ENCODE measurements around the gene CADM1.

DNA sequence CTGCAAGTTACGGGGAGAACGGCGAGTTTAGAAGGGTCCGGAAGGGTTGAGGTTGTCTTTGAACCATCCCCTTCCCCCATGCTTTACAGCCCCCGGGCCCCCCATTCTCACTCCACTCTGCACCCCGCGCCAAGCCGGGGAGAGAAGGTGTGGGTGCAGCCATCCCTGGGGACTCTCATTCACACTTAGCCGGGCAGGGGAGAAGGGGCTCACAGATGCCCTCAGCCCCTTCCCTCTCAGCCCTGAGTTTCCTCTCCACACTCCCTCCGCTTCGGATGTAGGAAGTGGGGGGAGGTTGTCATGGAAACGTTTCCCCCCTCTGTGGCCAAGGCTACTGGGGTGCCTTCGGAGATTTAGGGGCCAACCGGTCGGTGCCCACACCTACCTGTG lies 334 bp downstream of the CADM1 start:
- TF ChIP-seq POLR2A (IDR thresholded peaks at IDR 0.05) (no peak), CTCF (IDR thresholded peaks at IDR 0.05) (no peak), POLR2AphosphoS5 (IDR thresholded peaks at IDR 0.05) (no peak), EP300 (IDR thresholded peaks at IDR 0.05) (no peak)
